DND-41 (cell line): Measurements from ENCODE around the gene WNK4.

Experiments
- ATAC-seq: fragments of 200-7000 bp; cut with Tn5 transposase; 3 replicates; pipeline ENCODE4 v1.9.1; 2021; ENCODE audit warnings: low read depth; ENCODE audit not compliant: insufficient read depth
- DNase-seq: peaks from one replicate; pipeline ENCODE4 v3.0.0-alpha.2; 2020
- H2AFZ ChIP-seq: 2 replicates; pipeline ENCODE4 v1.6.0; 2012; ENCODE audit warnings: low read depth, low read length
- H3K27ac ChIP-seq: 2 replicates; pipeline ENCODE4 v1.5.1; 2012; ENCODE audit warnings: low read length, inconsistent platforms
- H3K27me3 ChIP-seq: fragments of 200-600 bp; sonication (generic); 2 replicates; pipeline ENCODE4 v1.6.0; 2012; ENCODE audit warnings: low read length, mild to moderate bottlenecking, inconsistent platforms; ENCODE audit not compliant: insufficient read depth, poor library complexity
- H3K36me3 ChIP-seq: 2 replicates; pipeline ENCODE4 v1.5.1; 2012; ENCODE audit warnings: low read length, inconsistent platforms; ENCODE audit not compliant: insufficient read depth
- H3K4me1 ChIP-seq: 2 replicates; pipeline ENCODE4 v1.5.1; 2012; ENCODE audit warnings: mild to moderate bottlenecking, low read length; ENCODE audit not compliant: insufficient read depth
- H3K4me2 ChIP-seq: 2 replicates; pipeline ENCODE4 v1.6.0; 2012; ENCODE audit warnings: mild to moderate bottlenecking, moderate library complexity, low read length, inconsistent platforms; ENCODE audit not compliant: insufficient read depth
- H3K4me3 ChIP-seq, 2 experiments: fragments of 200-600 bp in 1 of 2; shearing (Covaris generic) in 1 of 2; 2 replicates each; pipeline ENCODE4 v1.5.1; 2012 to 2016; ENCODE audit warnings: inconsistent platforms in 2 of 2, low read length in 2 of 2, mild to moderate bottlenecking in 2 of 2, low read depth in 1 of 2, moderate library complexity in 1 of 2
- H3K79me2 ChIP-seq: 2 replicates; pipeline ENCODE4 v1.6.0; 2012; ENCODE audit warnings: low read length, inconsistent platforms; ENCODE audit not compliant: insufficient read depth
- H3K9ac ChIP-seq: 2 replicates; pipeline ENCODE4 v1.6.0; 2012; ENCODE audit warnings: low read depth, mild to moderate bottlenecking, inconsistent platforms, low read length, moderate library complexity
- H3K9me3 ChIP-seq: 2 replicates; pipeline ENCODE4 v1.5.1; 2012; ENCODE audit warnings: low read length, moderate library complexity, mild to moderate bottlenecking, inconsistent platforms; ENCODE audit not compliant: insufficient read depth, severe bottlenecking
- H4K20me1 ChIP-seq: 2 replicates; pipeline ENCODE4 v1.6.0; 2012; ENCODE audit warnings: low read length; ENCODE audit not compliant: insufficient read depth
- EZH2 ChIP-seq: IDR thresholded peaks from 3 replicates; pipeline ENCODE4 v1.6.1; 2012; ENCODE audit warnings: borderline replicate concordance, low read depth, mild to moderate bottlenecking, moderate library complexity, low read length, inconsistent platforms; ENCODE audit not compliant: severe bottlenecking
- TF ChIP-seq, protein P1 (sequence below): IDR thresholded peaks from 2 replicates; pipeline ENCODE4 v1.5.1; 2012; ENCODE audit warnings: borderline replicate concordance, low read length, moderate library complexity, mild to moderate bottlenecking; ENCODE audit not compliant: poor library complexity, severe bottlenecking; ENCODE audit errors: extremely low read depth

The WNK4 gene

DNA sequence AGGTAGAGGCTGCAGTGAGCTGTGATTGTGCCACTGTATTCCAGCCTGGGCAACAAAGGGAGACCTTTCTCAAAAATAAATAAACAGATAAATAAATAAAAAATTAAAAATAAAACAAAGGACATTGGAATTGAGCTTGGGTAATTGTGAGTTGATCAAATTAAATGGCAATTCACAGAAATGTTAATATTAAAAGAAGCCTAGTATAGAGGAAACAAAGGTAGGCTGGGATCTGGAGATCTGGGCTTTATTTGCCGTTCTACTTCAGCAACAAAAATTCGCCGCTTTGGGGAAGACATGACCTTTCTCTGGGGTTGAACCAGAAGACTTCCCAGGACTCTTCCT is 7.5 kb upstream of the WNK4 start:
- Histone ChIP-seq H3K9ac (peak overlapping the region; percentile 82), H3K27me3 (no peaks in the 10 kb centered on the region), H3K27ac (peak overlapping the region; percentile 88), H3K9me3 (no peaks in the 10 kb centered on the region), H3K79me2 (peaks cover 22% of the 10 kb centered on the region), H3K36me3 (peaks cover 29% of the 10 kb centered on the region), H2AFZ (peak overlapping the region; percentile 95), H4K20me1 (no peaks in the 10 kb centered on the region), H3K4me3 (peak overlapping the region; percentile 61 to 93; a peak in 3 of 4 replicates), H3K4me2 (peak overlapping the region; percentile 86), H3K4me1 (peaks cover 24% of the 10 kb centered on the region)
- TF ChIP-seq EZH2 = no peak
- TF ChIP-seq, protein P1, sequence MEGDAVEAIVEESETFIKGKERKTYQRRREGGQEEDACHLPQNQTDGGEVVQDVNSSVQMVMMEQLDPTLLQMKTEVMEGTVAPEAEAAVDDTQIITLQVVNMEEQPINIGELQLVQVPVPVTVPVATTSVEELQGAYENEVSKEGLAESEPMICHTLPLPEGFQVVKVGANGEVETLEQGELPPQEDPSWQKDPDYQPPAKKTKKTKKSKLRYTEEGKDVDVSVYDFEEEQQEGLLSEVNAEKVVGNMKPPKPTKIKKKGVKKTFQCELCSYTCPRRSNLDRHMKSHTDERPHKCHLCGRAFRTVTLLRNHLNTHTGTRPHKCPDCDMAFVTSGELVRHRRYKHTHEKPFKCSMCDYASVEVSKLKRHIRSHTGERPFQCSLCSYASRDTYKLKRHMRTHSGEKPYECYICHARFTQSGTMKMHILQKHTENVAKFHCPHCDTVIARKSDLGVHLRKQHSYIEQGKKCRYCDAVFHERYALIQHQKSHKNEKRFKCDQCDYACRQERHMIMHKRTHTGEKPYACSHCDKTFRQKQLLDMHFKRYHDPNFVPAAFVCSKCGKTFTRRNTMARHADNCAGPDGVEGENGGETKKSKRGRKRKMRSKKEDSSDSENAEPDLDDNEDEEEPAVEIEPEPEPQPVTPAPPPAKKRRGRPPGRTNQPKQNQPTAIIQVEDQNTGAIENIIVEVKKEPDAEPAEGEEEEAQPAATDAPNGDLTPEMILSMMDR = no peak
- peak; percentile 31 for ATAC-seq
- DNase-seq = no peak

DNA sequence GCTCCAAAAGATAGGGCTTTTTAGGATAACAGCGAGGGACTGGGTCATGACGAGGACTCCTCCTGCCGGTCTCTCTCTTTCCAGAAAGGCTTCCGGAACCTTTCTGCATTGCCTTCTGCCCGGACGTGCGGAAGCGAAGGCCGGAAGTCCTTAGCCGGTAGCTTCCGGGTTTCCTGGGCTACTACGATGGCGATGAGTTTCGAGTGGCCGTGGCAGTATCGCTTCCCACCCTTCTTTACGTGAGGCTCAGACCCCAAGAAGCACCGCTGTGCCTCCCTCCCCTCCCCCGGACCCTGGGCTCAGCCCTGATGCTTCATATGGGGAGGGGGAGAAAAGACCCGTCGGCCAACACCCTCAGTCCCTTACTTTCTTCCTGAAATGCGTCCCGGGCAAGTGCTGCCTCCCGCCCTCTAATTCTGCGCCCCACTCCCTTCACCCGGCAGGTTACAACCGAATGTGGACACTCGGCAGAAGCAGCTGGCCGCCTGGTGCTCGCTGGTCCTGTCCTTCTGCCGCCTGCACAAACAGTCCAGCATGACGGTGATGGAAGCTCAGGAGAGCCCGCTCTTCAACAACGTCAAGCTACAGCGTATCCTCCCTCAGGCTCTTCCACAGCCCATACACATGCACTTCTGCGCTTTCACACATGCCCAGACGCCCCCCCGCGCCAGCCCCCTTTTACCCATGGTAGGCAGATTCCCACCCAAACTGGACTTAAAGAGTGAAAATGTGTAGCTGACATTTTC is 6.9 kb upstream of the WNK4 start, which contains the start of gene VPS25:
Gene VPS25 (plus strand): TSS at position 160 of the 746 bp plus-strand sequence. CDS start 27 bp downstream, at position 187.
- Histone ChIP-seq H4K20me1 (no peaks in the 10 kb centered on the region), H3K27ac (peak within 1 kb of the TSS; percentile 88), H3K36me3 (peaks cover 35% of the 10 kb centered on the region), H3K27me3 (no peaks in the 10 kb centered on the region), H2AFZ (peak within 1 kb of the TSS; percentile 95), H3K9ac (peak within 1 kb of the TSS; percentile 82), H3K79me2 (peaks cover 22% of the 10 kb centered on the region), H3K4me2 (peak within 1 kb of the TSS; percentile 86), H3K4me1 (peaks cover 24% of the 10 kb centered on the region), H3K9me3 (no peaks in the 10 kb centered on the region), H3K4me3 (peak within 1 kb of the TSS; percentile 61 to 93)
- TF ChIP-seq, protein P1 = peak; percentile 33
- no peak for TF ChIP-seq EZH2
- DNase-seq (peak; percentile 85), ATAC-seq (peak; percentile 98)

DNA sequence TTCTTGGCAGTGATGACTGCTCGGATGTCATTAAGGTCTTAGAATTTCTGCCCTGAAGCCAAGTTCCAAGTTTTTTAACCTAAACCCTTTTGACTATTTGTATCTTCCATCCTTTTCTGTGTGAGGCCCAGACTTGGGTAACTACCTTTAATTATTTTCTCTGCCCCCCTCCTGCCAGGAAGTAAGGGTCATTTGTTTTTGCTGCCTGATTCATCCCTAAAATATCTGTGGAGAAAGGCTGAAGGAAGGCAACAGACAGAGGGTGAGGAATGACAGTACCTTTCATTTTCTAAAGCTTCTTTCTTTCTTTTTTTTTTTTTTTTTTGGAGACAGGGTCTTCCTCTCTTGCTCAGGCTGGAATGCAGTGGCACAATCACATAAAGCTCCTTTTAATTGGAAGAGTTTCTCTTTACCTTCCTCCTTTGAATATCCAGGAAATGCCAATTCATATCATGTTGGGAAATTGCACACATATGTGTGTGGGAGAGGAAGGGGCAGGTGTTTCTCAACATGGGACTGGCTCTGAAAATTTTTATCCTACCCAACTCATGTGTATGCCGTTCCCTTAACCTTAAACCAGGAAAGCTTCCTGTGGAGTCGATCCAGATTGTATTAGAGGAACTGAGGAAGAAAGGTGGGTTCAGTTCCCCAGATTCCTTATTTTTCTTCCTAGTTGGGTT is 6.2 kb upstream of the WNK4 start:
- Histone ChIP-seq H3K27me3 (no peaks in the 10 kb centered on the region), H3K4me1 (peaks cover 24% of the 10 kb centered on the region), H3K79me2 (peaks cover 22% of the 10 kb centered on the region), H3K9me3 (no peaks in the 10 kb centered on the region), H2AFZ (peak overlapping the region; percentile 95), H3K9ac (peak overlapping the region; percentile 82), H3K36me3 (peaks cover 42% of the 10 kb centered on the region), H3K4me3 (peak overlapping the region; percentile 61 to 93), H3K27ac (peak overlapping the region; percentile 88), H4K20me1 (no peaks in the 10 kb centered on the region), H3K4me2 (peak overlapping the region; percentile 86)
- no peak for ATAC-seq
- TF ChIP-seq EZH2 = no peak
- TF ChIP-seq, protein P1 = no peak
- DNase-seq = no peak
